KMS-11 (cell line): ENCODE data around the gene B3GNT3.

Source experiments
- H2AFZ ChIP-seq: fragments of 200-600 bp; sonication (generic); 2 replicates; pipeline ENCODE4 v1.6.1; 2016; ENCODE audit warnings: antibody characterized with exemption, mixed run types, low read depth
- H3K27ac ChIP-seq: fragments of 200-600 bp; sonication (generic); 2 replicates; pipeline ENCODE4 v1.6.1; 2016; ENCODE audit warnings: mild to moderate bottlenecking, mixed run types
- H3K27me3 ChIP-seq: fragments of 200-600 bp; sonication (generic); 2 replicates; pipeline ENCODE4 v1.6.1; 2017; ENCODE audit warnings: mild to moderate bottlenecking, low read depth, mixed run types, moderate library complexity; ENCODE audit not compliant: insufficient read depth
- H3K36me3 ChIP-seq: fragments of 200-600 bp; sonication (generic); 2 replicates; pipeline ENCODE4 v1.6.1; 2017; ENCODE audit warnings: mild to moderate bottlenecking, mixed run types; ENCODE audit not compliant: insufficient read depth
- H3K4me1 ChIP-seq: fragments of 200-600 bp; sonication (generic); 2 replicates; pipeline ENCODE4 v1.6.1; 2016; ENCODE audit warnings: mild to moderate bottlenecking, low read depth, mixed run types; ENCODE audit not compliant: poor library complexity, severe bottlenecking
- H3K4me2 ChIP-seq: fragments of 200-600 bp; sonication (generic); 2 replicates; pipeline ENCODE4 v1.7.0; 2016; ENCODE audit warnings: mild to moderate bottlenecking, mixed run types
- H3K4me3 ChIP-seq: fragments of 200-600 bp; sonication (generic); IDR thresholded peaks from 2 replicates; pipeline ENCODE4 v1.6.1; 2017; ENCODE audit warnings: low read depth, low read length, mixed read lengths; ENCODE audit not compliant: insufficient read depth
- H3K79me2 ChIP-seq: fragments of 200-600 bp; sonication (generic); 2 replicates; pipeline ENCODE4 v1.6.1; 2016; ENCODE audit warnings: low read depth, mixed run types; ENCODE audit not compliant: insufficient read depth
- H3K9ac ChIP-seq: fragments of 200-600 bp; sonication (generic); 2 replicates; pipeline ENCODE4 v1.6.1; 2016; ENCODE audit warnings: mild to moderate bottlenecking, mixed run types
- H4K20me1 ChIP-seq: fragments of 200-600 bp; sonication (generic); 2 replicates; pipeline ENCODE4 v1.6.1; 2016; ENCODE audit warnings: mild to moderate bottlenecking, mixed run types; ENCODE audit not compliant: insufficient read depth
- TF ChIP-seq, protein P1 (sequence below): fragments of 200-600 bp; sonication (generic); conservative IDR thresholded peaks from 2 replicates; pipeline ENCODE4 v1.6.1; 2017; ENCODE audit warnings: low read depth, mild to moderate bottlenecking, antibody characterized with exemption, low read length, moderate library complexity, mixed read lengths

B3GNT3 gene

GRCh38 chr19:17754634-17755442 lies 40.1 kb upstream of the B3GNT3 start:
- TF ChIP-seq, protein P1, sequence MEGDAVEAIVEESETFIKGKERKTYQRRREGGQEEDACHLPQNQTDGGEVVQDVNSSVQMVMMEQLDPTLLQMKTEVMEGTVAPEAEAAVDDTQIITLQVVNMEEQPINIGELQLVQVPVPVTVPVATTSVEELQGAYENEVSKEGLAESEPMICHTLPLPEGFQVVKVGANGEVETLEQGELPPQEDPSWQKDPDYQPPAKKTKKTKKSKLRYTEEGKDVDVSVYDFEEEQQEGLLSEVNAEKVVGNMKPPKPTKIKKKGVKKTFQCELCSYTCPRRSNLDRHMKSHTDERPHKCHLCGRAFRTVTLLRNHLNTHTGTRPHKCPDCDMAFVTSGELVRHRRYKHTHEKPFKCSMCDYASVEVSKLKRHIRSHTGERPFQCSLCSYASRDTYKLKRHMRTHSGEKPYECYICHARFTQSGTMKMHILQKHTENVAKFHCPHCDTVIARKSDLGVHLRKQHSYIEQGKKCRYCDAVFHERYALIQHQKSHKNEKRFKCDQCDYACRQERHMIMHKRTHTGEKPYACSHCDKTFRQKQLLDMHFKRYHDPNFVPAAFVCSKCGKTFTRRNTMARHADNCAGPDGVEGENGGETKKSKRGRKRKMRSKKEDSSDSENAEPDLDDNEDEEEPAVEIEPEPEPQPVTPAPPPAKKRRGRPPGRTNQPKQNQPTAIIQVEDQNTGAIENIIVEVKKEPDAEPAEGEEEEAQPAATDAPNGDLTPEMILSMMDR: no peak
- no peak overlapping the region for H3K4me3 ChIP-seq
- no peaks in the 10 kb centered on the region for H3K36me3 ChIP-seq
- H2AFZ ChIP-seq: no peak overlapping the region
- H3K4me1 ChIP-seq: peaks cover 40% of the 10 kb centered on the region
- H3K27ac ChIP-seq: no peak overlapping the region
- H3K9ac ChIP-seq: no peak overlapping the region
- H3K27me3 ChIP-seq: no peaks in the 10 kb centered on the region
- no peaks in the 10 kb centered on the region for H4K20me1 ChIP-seq
- no peak overlapping the region for H3K4me2 ChIP-seq
- H3K79me2 ChIP-seq: peaks cover 11% of the 10 kb centered on the region; the same call in 1 of the 2 replicates

GRCh38 chr19:17755443-17755890 lies 39.5 kb upstream of the B3GNT3 start:
- Histone ChIP-seq H3K4me1 (peaks cover 33% of the 10 kb centered on the region), H4K20me1 (no peaks in the 10 kb centered on the region), H3K9ac (no peak overlapping the region), H3K27ac (no peak overlapping the region), H3K79me2 (peaks cover 11% of the 10 kb centered on the region; the same call in 1 of the 2 replicates), H3K36me3 (no peaks in the 10 kb centered on the region), H3K4me2 (no peak overlapping the region), H2AFZ (no peak overlapping the region), H3K4me3 (no peak overlapping the region), H3K27me3 (no peaks in the 10 kb centered on the region)
- TF ChIP-seq, protein P1: no peak

DNA sequence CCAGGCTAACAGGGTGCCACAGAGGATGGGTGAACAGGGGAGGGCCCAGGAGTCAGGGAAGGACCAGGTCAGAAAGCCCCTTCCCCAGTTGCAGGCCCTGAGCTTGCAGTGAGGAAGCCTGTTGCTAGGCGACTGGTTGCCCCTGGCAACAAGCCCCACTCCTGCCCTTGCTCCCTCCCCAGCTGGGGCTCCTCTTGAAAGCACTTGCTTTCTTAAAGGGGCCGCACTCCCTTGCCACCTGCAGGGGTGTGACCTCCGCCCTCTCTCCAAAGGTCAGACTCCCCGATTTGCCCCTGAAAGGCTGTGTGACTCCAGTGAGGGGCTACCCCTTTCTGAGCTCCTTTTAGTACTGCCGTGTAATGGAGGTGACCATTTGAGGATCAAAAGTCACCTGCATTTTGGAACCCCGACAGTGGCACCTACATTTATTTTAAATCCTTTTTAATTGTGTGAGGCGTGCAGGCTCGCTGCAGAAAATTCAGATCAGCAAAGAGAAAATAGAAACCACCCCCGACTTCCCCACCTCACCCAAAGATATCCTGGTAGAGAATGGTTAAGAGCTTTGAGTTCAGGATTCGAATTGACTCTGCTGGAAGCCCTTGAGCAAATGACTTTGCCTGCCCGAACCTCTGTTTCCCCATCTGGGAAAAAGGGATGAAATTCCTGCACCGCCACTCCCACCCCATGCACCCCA lies 38.8 kb upstream of the B3GNT3 start:
- no peak overlapping the region for H3K4me2 ChIP-seq

GRCh38 chr19:17757125-17757524 lies 37.8 kb upstream of the B3GNT3 start:
- H3K27me3 ChIP-seq: no peaks in the 10 kb centered on the region
- no peak overlapping the region for H3K4me3 ChIP-seq
- H3K4me1 ChIP-seq: peaks cover 23% of the 10 kb centered on the region
- H3K36me3 ChIP-seq: no peaks in the 10 kb centered on the region
- no peaks in the 10 kb centered on the region for H4K20me1 ChIP-seq
- no peak overlapping the region for H3K9ac ChIP-seq
- H2AFZ ChIP-seq: no peak overlapping the region
- H3K4me2 ChIP-seq: no peak overlapping the region
- H3K27ac ChIP-seq: no peak overlapping the region
- TF ChIP-seq, protein P1: no peak
- peaks cover 3% of the 10 kb centered on the region; the same call in 1 of the 2 replicates for H3K79me2 ChIP-seq

More for the DNA sequence above, 38.8 kb upstream of the B3GNT3 start:
- Histone ChIP-seq H3K36me3 (no peaks in the 10 kb centered on the region), H4K20me1 (no peaks in the 10 kb centered on the region), H3K4me3 (no peak overlapping the region), H3K27me3 (no peaks in the 10 kb centered on the region), H2AFZ (no peak overlapping the region), H3K9ac (no peak overlapping the region), H3K27ac (no peak overlapping the region), H3K79me2 (peaks cover 11% of the 10 kb centered on the region; the same call in 1 of the 2 replicates), H3K4me1 (peaks cover 27% of the 10 kb centered on the region)
- TF ChIP-seq, protein P1: no peak
